K562 (cell line): ENCODE data around the gene C6orf89. TPM values are rescaled to one million over a fixed set of nuclear protein-coding genes. Genes with fewer than 3 reads are reported as not detected.

Experiments
- CEBPB ChIP-seq: fragments of 450-650 bp; IDR thresholded peaks from 2 replicates; pipeline ENCODE4 v1.6.1; 2016; ENCODE audit warnings: missing genetic modification characterization, missing compliant biosample characterization
- EP400 ChIP-seq: fragments of 450-650 bp; IDR thresholded peaks from 2 replicates; pipeline ENCODE4 v1.6.1; 2017; ENCODE audit warnings: antibody characterized with exemption, mild to moderate bottlenecking, moderate library complexity
- GABPB1 ChIP-seq: sonication (generic); formaldehyde crosslinking; IDR thresholded peaks from 2 replicates; pipeline ENCODE4 v1.8.0; 2022; ENCODE audit warnings: mild to moderate bottlenecking, missing genetic modification reagents
- KAT7 ChIP-seq: sonication (generic); formaldehyde crosslinking; IDR thresholded peaks from 2 replicates; pipeline ENCODE4 v1.8.0; 2022; ENCODE audit warnings: missing genetic modification reagents, mild to moderate bottlenecking, borderline replicate concordance
- MECOM ChIP-seq: fragments of 250-450 bp; sonication (Bioruptor Pico); IDR thresholded peaks from 2 replicates; pipeline ENCODE4 v1.8.0; 2022; ENCODE audit warnings: inconsistent platforms
- MEF2D ChIP-seq: conservative IDR thresholded peaks from 2 replicates; pipeline ENCODE4 v1.6.1; 2016; ENCODE audit warnings: low read depth, missing genetic modification characterization, missing compliant biosample characterization
- NFE2 ChIP-seq: IDR thresholded peaks from 2 replicates; pipeline ENCODE4 v1.6.1; 2014; ENCODE audit warnings: antibody characterized with exemption, low read depth
- SMAD3 ChIP-seq: fragments of 450-650 bp; formaldehyde crosslinking; conservative IDR thresholded peaks from 2 replicates; pipeline ENCODE4 v1.4.0; 2020; ENCODE audit warnings: mild to moderate bottlenecking
- TARDBP ChIP-seq: fragments of 450-650 bp; IDR thresholded peaks from 2 replicates; pipeline ENCODE4 v1.6.1; 2016
- ZNF121 ChIP-seq: sonication (generic); formaldehyde crosslinking; conservative IDR thresholded peaks from 2 replicates; pipeline ENCODE4 v1.8.0; 2022; ENCODE audit warnings: missing genetic modification reagents
- polyA plus RNA-seq, 8 experiments: library from polyadenylated mRNA; depleted of rRNA in 4 of 8; stranded (reverse) in 5 of 8; unstranded in 3 of 8; fragments of >200 nt; fragmentation: Nextera tagmentation in 2 of 8; fragmentation: Illumina TruSeq in 1 of 8; extraction: Ambion mirVana in 2 of 8; extraction: Trizol in 1 of 8; gene quantifications; 2 replicates each; pipeline versions ENCODE4 v1.2.1 to v1.2.3, GENCODE V29; 2011 to 2014; ENCODE audit warnings: inconsistent platforms in 1 of 8, missing spikeins in 1 of 8
- total RNA-seq, 7 experiments: library from RNA; depleted of rRNA in 6 of 7; stranded (reverse); fragments of >200 nt in 6 of 7; fragmentation: Illumina TruSeq in 2 of 7; extraction: Trizol in 2 of 7; gene quantifications; 2 replicates each; pipeline versions ENCODE4 v1.2.1 to v1.2.3, GENCODE V29; 2011 to 2021; ENCODE audit warnings: low replicate concordance in 1 of 7
- TF ChIP-seq, protein P1 (sequence below): fragments of 250-450 bp; sonication (Bioruptor Pico); IDR thresholded peaks from 2 replicates; pipeline ENCODE4 v1.4.0; 2020; ENCODE audit warnings: mild to moderate bottlenecking
- TF ChIP-seq, protein P2 (sequence below): fragments of 450-650 bp; IDR thresholded peaks from 2 replicates; pipeline ENCODE4 v1.6.1; 2017; ENCODE audit warnings: mild to moderate bottlenecking, moderate library complexity
- TF ChIP-seq, protein P3 (sequence below), 2 experiments: fragments of 250-450 bp in 1 of 2; fragments of 450-650 bp in 1 of 2; sonication (Bioruptor Pico) in 1 of 2; IDR thresholded peaks; 2 replicates each; pipeline versions ENCODE4 v1.6.1 to v1.8.0; 2016 to 2021; ENCODE audit warnings: mild to moderate bottlenecking in 2 of 2, moderate library complexity in 2 of 2, missing compliant biosample characterization in 1 of 2, missing genetic modification characterization in 1 of 2
- TF ChIP-seq, protein P4 (sequence below): sonication (generic); formaldehyde crosslinking; IDR thresholded peaks from 2 replicates; pipeline ENCODE4 v1.8.1; 2023; ENCODE audit warnings: mild to moderate bottlenecking, missing genetic modification reagents
- TF ChIP-seq, protein P5 (sequence below): sonication (generic); formaldehyde crosslinking; IDR thresholded peaks from 2 replicates; pipeline ENCODE4 v1.5.0; 2020; ENCODE audit warnings: missing genetic modification reagents

The C6orf89 gene
- total and polyA plus RNA-seq, 9 of the 15 experiments (the other 6 are each of a cell fraction or from before 2014, with no cell fraction given), result 35.2 to 111 (median 58.5) TPM

DNA sequence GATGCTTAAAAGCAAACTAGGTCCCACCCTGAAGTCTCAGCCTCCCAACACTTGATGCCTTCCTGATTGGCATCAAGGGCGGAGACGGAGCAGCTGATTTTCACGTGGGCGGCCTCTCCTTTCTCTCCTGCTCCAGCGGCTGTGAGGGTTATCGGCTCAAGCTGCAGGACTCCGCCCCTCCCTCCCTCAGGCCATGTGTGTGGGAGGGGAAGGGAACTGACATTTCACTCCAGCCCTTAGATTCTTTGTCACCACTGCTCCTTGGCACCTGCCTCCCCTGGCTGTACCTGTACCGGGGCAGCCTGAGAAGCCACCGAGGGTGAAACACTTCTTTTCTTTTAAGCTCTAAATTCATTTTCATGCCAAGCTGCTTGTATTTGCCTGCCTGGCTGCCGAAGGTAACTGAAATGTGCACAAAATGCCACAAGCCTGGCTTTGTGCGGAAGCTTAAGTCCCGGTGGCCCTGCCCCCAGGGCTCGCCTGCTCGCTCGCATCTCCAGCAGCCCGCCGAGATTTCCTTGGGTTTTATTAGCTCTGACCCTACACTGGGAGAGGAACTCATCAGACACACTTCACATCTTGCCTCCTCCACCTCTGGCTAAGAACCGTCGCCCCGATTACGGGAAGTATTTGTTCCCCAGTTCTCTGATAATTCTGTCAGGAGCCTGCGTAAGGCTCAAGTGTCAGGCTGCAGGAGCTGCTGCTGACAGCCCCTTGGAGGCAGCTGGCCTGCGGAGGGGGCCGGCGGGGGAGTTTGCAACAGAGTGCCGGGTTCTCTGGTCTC is 36.9 kb upstream of the C6orf89 start (continued):
- TF ChIP-seq, protein P1, sequence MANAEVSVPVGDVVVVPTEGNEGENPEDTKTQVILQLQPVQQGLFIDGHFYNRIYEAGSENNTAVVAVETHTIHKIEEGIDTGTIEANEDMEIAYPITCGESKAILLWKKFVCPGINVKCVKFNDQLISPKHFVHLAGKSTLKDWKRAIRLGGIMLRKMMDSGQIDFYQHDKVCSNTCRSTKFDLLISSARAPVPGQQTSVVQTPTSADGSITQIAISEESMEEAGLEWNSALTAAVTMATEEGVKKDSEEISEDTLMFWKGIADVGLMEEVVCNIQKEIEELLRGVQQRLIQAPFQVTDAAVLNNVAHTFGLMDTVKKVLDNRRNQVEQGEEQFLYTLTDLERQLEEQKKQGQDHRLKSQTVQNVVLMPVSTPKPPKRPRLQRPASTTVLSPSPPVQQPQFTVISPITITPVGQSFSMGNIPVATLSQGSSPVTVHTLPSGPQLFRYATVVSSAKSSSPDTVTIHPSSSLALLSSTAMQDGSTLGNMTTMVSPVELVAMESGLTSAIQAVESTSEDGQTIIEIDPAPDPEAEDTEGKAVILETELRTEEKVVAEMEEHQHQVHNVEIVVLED (CRISPR knock-in tag), result no peak
- TF ChIP-seq SMAD3 (CRISPR knock-in tag) (no peak), MECOM (CRISPR knock-in tag) (no peak), CEBPB (tag) (no peak), GABPB1 (CRISPR knock-in tag) (0 out of 2 replicates have a peak, but pooled peaks have one; percentile 38), MEF2D (tag) (0 out of 2 replicates have a peak, but pooled peaks have one; percentile 10), ZNF121 (no peak), KAT7 (CRISPR knock-in tag) (no peak; the same call in 1 of the 2 replicates), NFE2 (no peak; the same call in 1 of the 2 replicates), TARDBP (no peak), EP400 (no peak; the same call in 1 of the 2 replicates)
- TF ChIP-seq, protein P2, sequence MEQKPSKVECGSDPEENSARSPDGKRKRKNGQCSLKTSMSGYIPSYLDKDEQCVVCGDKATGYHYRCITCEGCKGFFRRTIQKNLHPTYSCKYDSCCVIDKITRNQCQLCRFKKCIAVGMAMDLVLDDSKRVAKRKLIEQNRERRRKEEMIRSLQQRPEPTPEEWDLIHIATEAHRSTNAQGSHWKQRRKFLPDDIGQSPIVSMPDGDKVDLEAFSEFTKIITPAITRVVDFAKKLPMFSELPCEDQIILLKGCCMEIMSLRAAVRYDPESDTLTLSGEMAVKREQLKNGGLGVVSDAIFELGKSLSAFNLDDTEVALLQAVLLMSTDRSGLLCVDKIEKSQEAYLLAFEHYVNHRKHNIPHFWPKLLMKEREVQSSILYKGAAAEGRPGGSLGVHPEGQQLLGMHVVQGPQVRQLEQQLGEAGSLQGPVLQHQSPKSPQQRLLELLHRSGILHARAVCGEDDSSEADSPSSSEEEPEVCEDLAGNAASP, result no peak
- TF ChIP-seq, protein P3, sequence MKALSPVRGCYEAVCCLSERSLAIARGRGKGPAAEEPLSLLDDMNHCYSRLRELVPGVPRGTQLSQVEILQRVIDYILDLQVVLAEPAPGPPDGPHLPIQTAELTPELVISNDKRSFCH (CRISPR knock-in tag; IDR thresholded peaks at IDR 0.05), result no peak
- TF ChIP-seq, protein P3 (tag; IDR thresholded peaks at IDR 0.05), result peak; percentile 72
- TF ChIP-seq, protein P4, sequence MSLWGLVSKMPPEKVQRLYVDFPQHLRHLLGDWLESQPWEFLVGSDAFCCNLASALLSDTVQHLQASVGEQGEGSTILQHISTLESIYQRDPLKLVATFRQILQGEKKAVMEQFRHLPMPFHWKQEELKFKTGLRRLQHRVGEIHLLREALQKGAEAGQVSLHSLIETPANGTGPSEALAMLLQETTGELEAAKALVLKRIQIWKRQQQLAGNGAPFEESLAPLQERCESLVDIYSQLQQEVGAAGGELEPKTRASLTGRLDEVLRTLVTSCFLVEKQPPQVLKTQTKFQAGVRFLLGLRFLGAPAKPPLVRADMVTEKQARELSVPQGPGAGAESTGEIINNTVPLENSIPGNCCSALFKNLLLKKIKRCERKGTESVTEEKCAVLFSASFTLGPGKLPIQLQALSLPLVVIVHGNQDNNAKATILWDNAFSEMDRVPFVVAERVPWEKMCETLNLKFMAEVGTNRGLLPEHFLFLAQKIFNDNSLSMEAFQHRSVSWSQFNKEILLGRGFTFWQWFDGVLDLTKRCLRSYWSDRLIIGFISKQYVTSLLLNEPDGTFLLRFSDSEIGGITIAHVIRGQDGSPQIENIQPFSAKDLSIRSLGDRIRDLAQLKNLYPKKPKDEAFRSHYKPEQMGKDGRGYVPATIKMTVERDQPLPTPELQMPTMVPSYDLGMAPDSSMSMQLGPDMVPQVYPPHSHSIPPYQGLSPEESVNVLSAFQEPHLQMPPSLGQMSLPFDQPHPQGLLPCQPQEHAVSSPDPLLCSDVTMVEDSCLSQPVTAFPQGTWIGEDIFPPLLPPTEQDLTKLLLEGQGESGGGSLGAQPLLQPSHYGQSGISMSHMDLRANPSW (CRISPR knock-in tag), result no peak
- TF ChIP-seq, protein P5, sequence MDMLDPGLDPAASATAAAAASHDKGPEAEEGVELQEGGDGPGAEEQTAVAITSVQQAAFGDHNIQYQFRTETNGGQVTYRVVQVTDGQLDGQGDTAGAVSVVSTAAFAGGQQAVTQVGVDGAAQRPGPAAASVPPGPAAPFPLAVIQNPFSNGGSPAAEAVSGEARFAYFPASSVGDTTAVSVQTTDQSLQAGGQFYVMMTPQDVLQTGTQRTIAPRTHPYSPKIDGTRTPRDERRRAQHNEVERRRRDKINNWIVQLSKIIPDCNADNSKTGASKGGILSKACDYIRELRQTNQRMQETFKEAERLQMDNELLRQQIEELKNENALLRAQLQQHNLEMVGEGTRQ (CRISPR knock-in tag), result no peak
